NOMO-1 (cell line): Measurements from ENCODE around the gene PSMD13.

ENCODE experiments used
- DNase-seq, 2 experiments: peaks; one replicate each; lab custom pipeline; 2025; ENCODE audit not compliant: unreplicated experiment in 2 of 2; lab: John Stamatoyannopoulos, UW

Gene PSMD13

DNA sequence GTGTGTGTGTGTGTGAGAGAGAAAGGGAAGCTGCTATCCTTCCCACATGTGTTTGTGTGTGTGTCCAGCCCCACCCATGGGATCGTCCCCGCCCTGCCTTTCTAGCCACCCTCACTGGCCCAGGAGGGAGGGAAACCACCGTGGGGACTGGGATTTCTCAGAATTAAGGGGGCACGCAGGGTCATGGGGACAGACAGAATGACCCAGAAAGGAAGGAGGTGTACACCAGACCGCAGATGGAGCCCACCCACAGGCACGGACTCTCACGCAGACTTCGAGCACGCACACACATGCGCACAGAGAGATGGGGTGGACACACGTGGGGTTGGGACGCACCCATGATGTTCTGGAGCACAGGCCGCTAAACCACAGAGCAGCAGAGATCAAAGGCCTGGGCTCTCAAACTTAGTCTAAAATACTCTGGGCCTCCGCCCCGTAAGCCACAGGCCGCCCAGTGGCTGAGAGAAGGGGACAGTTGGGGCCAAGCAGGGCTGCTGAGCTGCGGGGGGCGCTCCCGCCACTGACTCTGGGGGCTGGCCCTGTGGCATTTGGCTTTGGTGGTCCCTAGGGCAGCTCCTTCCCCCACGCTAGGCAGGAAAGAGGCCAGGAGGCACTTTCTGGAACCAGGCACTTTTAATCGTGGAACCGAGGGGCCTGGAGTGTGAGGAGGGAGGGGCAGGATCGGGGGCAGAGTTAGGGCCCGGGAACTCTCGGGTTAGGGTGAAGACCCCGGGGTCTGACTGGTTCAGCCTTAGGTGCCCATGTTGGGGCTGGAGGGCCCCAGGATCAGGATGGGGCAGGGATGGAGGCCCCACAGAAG, 61.0 kb downstream of the PSMD13 start:
- DNase-seq: no peak

DNA sequence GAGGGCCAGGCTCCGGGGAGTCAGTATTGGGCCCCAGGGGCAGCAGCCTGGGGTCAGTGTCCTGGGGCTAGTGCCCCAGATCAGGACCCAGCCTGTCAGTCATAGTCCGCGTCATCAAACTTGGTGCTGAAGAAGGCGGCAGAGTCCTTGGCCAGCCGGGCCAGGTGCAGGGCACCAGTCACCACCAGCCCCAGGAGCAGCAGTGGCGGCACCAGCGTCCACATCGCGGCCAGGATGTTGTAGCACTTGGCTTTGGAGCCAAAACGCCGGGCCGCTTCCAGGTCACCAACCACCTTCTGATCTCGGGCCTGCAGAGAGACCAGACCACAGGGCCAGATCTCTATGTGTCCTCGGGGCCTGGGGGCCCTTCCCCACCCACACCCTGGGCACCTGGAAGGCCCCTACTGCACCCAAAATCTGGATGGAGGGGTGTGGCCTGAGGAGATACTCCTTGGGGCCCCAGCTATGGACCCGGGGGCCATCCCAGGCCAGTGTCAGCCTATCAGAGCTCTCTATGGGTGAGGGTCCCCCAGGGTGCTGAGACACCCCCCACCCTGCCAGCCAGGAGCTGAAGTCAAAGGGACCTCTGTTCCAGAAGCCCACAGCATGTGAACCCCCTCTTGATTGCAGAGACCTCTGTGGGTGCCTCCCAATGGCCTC, 61.8 kb downstream of the PSMD13 start:
- no peak for DNase-seq

DNA sequence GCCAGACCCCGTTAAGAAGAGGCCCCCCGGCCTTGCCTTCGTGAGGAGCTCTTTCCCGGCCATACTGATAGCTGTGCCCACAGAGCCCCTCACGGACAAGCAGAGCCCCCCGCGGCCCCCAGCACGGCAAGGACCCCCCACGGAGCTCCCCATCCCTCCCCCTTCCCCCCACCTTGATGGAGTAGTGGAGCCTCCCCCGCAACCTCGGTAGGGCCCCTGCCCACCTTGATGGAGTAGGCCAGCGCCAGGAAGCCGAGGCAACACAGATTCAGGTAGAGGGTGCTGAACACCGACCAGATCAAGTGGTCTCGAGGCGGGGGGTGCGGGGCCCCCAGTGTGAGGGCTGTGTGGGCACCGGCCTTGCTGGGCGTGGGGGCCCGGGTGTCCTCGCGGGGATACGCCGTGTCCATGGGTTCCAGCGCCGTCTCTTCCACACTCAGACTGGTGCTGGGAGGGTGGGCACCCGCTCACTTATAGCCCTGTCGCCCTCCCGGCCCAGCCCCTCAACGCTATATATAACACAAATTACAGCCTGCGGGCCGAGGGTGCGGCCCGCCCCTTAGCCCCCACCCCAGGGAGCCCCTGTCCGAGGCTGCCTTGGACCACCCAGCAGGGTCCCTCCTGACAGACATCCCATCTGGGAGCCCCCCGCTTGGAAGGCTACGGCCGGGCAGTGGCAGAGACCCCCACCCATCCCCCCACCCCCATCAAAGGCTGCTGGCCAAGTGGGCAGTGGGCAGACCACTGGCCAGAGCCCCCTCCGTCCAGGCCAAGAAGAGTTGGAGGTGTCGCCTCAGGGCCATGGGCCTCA, 62.5 kb downstream of the PSMD13 start, which contains the start of gene IFITM5:
Gene IFITM5 (minus strand): TSS at position 446 of the 811 bp plus-strand sequence. CDS start 36 bp downstream, at position 410.
- no peak for DNase-seq

DNA sequence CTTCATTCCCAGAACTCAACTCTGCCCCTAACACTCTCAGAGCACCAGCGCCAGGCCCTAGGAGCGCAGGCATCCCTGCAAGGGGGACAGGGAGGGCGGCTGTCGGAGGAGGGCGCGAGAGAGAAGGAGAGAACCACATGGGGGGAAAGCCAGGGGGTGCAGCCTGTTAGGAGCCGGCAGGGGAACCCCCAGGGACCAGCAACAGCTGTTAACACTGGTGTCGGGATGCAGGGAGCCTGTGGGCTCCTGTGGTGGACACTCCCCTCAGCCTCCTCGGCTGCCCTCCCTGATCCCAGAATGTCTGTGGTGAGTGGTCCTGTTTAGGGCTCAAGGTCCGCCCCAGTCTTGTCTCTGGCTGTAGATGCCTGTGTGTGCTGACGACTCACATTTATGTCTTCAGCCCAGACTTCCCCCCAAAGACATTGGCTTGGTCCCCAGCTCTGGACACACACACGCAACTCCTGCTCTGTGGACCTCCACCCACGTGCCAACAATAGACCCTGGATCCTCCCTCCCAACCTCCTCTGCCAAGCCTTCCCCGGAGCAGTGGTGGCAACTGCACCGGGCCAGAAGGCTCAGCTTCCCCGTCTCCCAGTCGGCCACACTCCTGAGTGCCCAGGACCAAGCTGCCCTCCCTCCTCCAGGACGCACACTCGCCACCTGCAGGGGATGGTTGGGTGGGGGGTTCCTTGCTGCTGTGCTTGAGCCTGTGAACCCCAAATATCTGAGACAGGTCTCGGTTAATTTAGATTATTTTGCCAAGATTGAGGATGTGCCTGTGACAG, 63.4 kb downstream of the PSMD13 start:
- no peak for DNase-seq
